HepG2 (cell line): ENCODE measurements around the gene CCL1. TPM values are rescaled to one million over a fixed set of nuclear protein-coding genes. Genes with fewer than 3 reads are reported as not detected.

Source experiments
- ATAC-seq: fragments of 200-7000 bp; cut with Tn5 transposase; 3 replicates; pipeline ENCODE4 v1.9.1; 2020; ENCODE audit warnings: mild to moderate bottlenecking, moderate library complexity
- BruUV-seq: library from RNA; stranded (reverse); fragments of 400-500 nt; replicated peaks from 2 replicates; lab custom pipeline; 2021; lab: Mats Ljungman, UMichigan
- CTCF ChIA-PET: fragments of 300-600 bp; formaldehyde crosslinking; extraction: SDS; loops from one replicate; lab custom pipeline; 2021; ENCODE audit warnings: low total read pairs, inconsistent platforms, low intra/inter-chr PET ratio; lab: Yijun Ruan, JAX
- POLR2A ChIA-PET: fragments of 350-600 bp; sonication (Branson Sonifier 250); formaldehyde crosslinking; loops from one replicate; lab custom pipeline; 2020; ENCODE audit warnings: antibody characterized with exemption, inconsistent platforms; lab: Yijun Ruan, JAX
- DNase-seq: peaks from one replicate; pipeline ENCODE4 v3.0.0-alpha.2; 2015; ENCODE audit warnings: low spot score
- FAIRE-seq: peaks from 3 replicates; lab custom pipeline; 2011; peaks lifted over from hg19 to GRCh38; lab: Jason Lieb, UNC
- H2AFZ ChIP-seq: one replicate; pipeline ENCODE4 v1.6.1; 2011; ENCODE audit warnings: low read length, inconsistent platforms
- H3K27ac ChIP-seq: fragments of 300-600 bp; 3 replicates; pipeline ENCODE4 v1.8.0; 2011; ENCODE audit warnings: mixed run types, mild to moderate bottlenecking, mixed read lengths, low read length, inconsistent platforms; ENCODE audit not compliant: insufficient read depth; ENCODE audit errors: extremely low read length
- H3K27me3 ChIP-seq, 2 experiments: fragments of 200-600 bp in 1 of 2; 2 replicates in 1 of 2; 3 replicates in 1 of 2; pipeline versions ENCODE4 v1.6.0 to v1.8.0; 2011; ENCODE audit warnings: low read length in 2 of 2, mild to moderate bottlenecking in 2 of 2, moderate library complexity in 2 of 2, inconsistent platforms in 1 of 2; ENCODE audit not compliant: insufficient read depth in 2 of 2, control insufficient read depth in 1 of 2
- H3K36me3 ChIP-seq, 2 experiments: fragments of 200-600 bp in 1 of 2; replicated peaks in 1 of 2; 2 replicates in 1 of 2; 3 replicates in 1 of 2; pipeline versions ENCODE4 v1.5.1 to v1.8.0; 2011; ENCODE audit warnings: low read length in 2 of 2, inconsistent platforms in 1 of 2; ENCODE audit not compliant: insufficient read depth in 2 of 2, control insufficient read depth in 1 of 2
- H3K4me1 ChIP-seq: 2 replicates; pipeline ENCODE4 v1.5.1; 2012; ENCODE audit warnings: low read length, inconsistent platforms; ENCODE audit not compliant: insufficient read depth
- H3K4me2 ChIP-seq: 2 replicates; pipeline ENCODE4 v1.6.0; 2011; ENCODE audit warnings: low read depth, low read length, inconsistent platforms
- H3K4me3 ChIP-seq, 3 experiments: fragments of 200-600 bp in 1 of 3; sonication (generic), shearing (Covaris generic) in 1 of 3; replicated peaks in 1 of 3; 2 replicates each; pipeline ENCODE4 v1.5.1; 2011 to 2016; ENCODE audit warnings: low read length in 3 of 3, inconsistent platforms in 2 of 3, low read depth in 2 of 3, mild to moderate bottlenecking in 2 of 3, control low read depth in 1 of 3, mixed read lengths in 1 of 3; ENCODE audit not compliant: insufficient read depth in 1 of 3
- H3K79me2 ChIP-seq: one replicate; pipeline ENCODE4 v1.6.1; 2011; ENCODE audit warnings: low read length, inconsistent platforms; ENCODE audit not compliant: insufficient read depth
- H3K9ac ChIP-seq: 2 replicates; pipeline ENCODE4 v1.6.0; 2011; ENCODE audit warnings: mild to moderate bottlenecking, low read depth, low read length, inconsistent platforms; ENCODE audit not compliant: insufficient read depth
- H3K9me3 ChIP-seq: 2 replicates; pipeline ENCODE4 v1.5.1; 2012; ENCODE audit warnings: mild to moderate bottlenecking, low read length
- H4K20me1 ChIP-seq: 2 replicates; pipeline ENCODE4 v1.6.0; 2011; ENCODE audit warnings: inconsistent platforms, mild to moderate bottlenecking, low read length, moderate library complexity; ENCODE audit not compliant: insufficient read depth
- ATF4 ChIP-seq, 2 experiments: fragments of 450-650 bp in 1 of 2; sonication (generic) in 1 of 2; formaldehyde crosslinking; IDR thresholded peaks; 2 replicates each; pipeline versions ENCODE4 v1.5.0 to v1.8.0; 2020 to 2022; ENCODE audit warnings: mild to moderate bottlenecking in 1 of 2, missing genetic modification reagents in 1 of 2
- CBX1 ChIP-seq: IDR thresholded peaks from one replicate; pipeline ENCODE4 v1.6.1; 2016; ENCODE audit warnings: antibody characterized with exemption, low read depth
- HNF4A ChIP-seq: sonication (generic); formaldehyde crosslinking; IDR thresholded peaks from 2 replicates; pipeline ENCODE4 v1.4.0; 2020; ENCODE audit warnings: missing genetic modification reagents
- HNRNPUL1 ChIP-seq: fragments of 200-400 bp; formaldehyde crosslinking; IDR thresholded peaks from 2 replicates; pipeline ENCODE4 v1.6.1; 2017; ENCODE audit warnings: low read depth, mild to moderate bottlenecking, low read length, moderate library complexity
- KDM5B ChIP-seq: sonication (generic); formaldehyde crosslinking; IDR thresholded peaks from 2 replicates; pipeline ENCODE4 v1.4.0; 2020; ENCODE audit warnings: missing genetic modification reagents, mild to moderate bottlenecking, borderline replicate concordance
- NKX3-1 ChIP-seq: sonication (generic); formaldehyde crosslinking; IDR thresholded peaks from 2 replicates; pipeline ENCODE4 v1.5.0; 2020; ENCODE audit warnings: missing genetic modification reagents
- TAF1 ChIP-seq: sonication (generic); formaldehyde crosslinking; IDR thresholded peaks from 2 replicates; pipeline ENCODE4 v1.4.0; 2020; ENCODE audit warnings: missing genetic modification reagents
- ZBTB44 ChIP-seq: sonication (generic); formaldehyde crosslinking; IDR thresholded peaks from 2 replicates; pipeline ENCODE4 v1.4.0; 2020; ENCODE audit warnings: missing genetic modification reagents
- ZNF784 ChIP-seq: sonication (generic); formaldehyde crosslinking; IDR thresholded peaks from 2 replicates; pipeline ENCODE4 v1.5.1; 2020; ENCODE audit warnings: missing genetic modification reagents, mild to moderate bottlenecking, borderline replicate concordance
- WGBS: methylation state at CpG from one replicate; pipeline ENCODE4 v1.1.6; 2017; ENCODE audit warnings: low lambda C conversion rate; 5-methylcytosine and 5-hydroxymethylcytosine counted together
- in situ Hi-C: cut with HindIII; loops from 2 replicates; pipeline ENCODE4 v1.10.0; 2017; ENCODE audit warnings: low pct_unique_long_range_greater_than_20kb; ENCODE audit not compliant: extremely low pct_ligation_motif_present
- intact Hi-C: fragments of 100-400 bp; cut with micrococcal nuclease; formaldehyde crosslinking; loops from one replicate; pipeline ENCODE4 v1.10.0; 2022; ENCODE audit not compliant: unreplicated experiment
- polyA plus RNA-seq, 8 experiments: library from polyadenylated mRNA; depleted of rRNA in 3 of 8; stranded (reverse) in 7 of 8; unstranded in 1 of 8; fragments of >200 nt; fragmentation: Illumina TruSeq in 4 of 8; extraction: Trizol in 4 of 8; gene quantifications; 2 replicates each; pipeline versions ENCODE4 v1.2.1 to v1.2.3, GENCODE V29; 2011 to 2016; ENCODE audit warnings: low read depth in 4 of 8, missing spikeins in 1 of 8, mixed read lengths in 1 of 8; ENCODE audit not compliant: insufficient read depth in 1 of 8
- total RNA-seq, 5 experiments: library from RNA; depleted of rRNA; stranded (reverse); fragments of >200 nt; fragmentation: Illumina TruSeq; extraction: Trizol; gene quantifications; 2 replicates each; pipeline ENCODE4 v1.2.3, GENCODE V29; 2016; ENCODE audit warnings: low read depth in 1 of 5
- TF ChIP-seq, protein P1 (sequence below): sonication (generic); formaldehyde crosslinking; IDR thresholded peaks from 2 replicates; pipeline ENCODE4 v1.4.0; 2020; ENCODE audit warnings: low read depth, mild to moderate bottlenecking, missing genetic modification reagents
- TF ChIP-seq, protein P2 (sequence below): sonication (generic); formaldehyde crosslinking; IDR thresholded peaks from 2 replicates; pipeline ENCODE4 v1.8.0; 2022; ENCODE audit warnings: missing genetic modification reagents, mild to moderate bottlenecking, inconsistent platforms, borderline replicate concordance
- TF ChIP-seq, protein P3 (sequence below): sonication (generic); formaldehyde crosslinking; conservative IDR thresholded peaks from 2 replicates; pipeline ENCODE4 v1.8.0; 2022; ENCODE audit warnings: mild to moderate bottlenecking, moderate library complexity, missing genetic modification reagents

The CCL1 gene
- total and polyA plus RNA-seq, 2 of the 13 experiments (the other 11 are each of a cell fraction or from before 2014, with no cell fraction given) = not detected

- TF ChIP-seq ATF4 (CRISPR knock-in tag; IDR thresholded peaks at IDR 0.05) (no peak), TAF1 (no peak), NKX3-1 (CRISPR knock-in tag) (no peak), HNRNPUL1 (no peak)
- TF ChIP-seq, protein P1, sequence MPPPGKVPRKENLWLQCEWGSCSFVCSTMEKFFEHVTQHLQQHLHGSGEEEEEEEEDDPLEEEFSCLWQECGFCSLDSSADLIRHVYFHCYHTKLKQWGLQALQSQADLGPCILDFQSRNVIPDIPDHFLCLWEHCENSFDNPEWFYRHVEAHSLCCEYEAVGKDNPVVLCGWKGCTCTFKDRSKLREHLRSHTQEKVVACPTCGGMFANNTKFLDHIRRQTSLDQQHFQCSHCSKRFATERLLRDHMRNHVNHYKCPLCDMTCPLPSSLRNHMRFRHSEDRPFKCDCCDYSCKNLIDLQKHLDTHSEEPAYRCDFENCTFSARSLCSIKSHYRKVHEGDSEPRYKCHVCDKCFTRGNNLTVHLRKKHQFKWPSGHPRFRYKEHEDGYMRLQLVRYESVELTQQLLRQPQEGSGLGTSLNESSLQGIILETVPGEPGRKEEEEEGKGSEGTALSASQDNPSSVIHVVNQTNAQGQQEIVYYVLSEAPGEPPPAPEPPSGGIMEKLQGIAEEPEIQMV (CRISPR knock-in tag) = no peak
Observed at GRCh38 chr17:34403006-34403405, 40.0 kb upstream of the CCL1 start (continued).

DNA sequence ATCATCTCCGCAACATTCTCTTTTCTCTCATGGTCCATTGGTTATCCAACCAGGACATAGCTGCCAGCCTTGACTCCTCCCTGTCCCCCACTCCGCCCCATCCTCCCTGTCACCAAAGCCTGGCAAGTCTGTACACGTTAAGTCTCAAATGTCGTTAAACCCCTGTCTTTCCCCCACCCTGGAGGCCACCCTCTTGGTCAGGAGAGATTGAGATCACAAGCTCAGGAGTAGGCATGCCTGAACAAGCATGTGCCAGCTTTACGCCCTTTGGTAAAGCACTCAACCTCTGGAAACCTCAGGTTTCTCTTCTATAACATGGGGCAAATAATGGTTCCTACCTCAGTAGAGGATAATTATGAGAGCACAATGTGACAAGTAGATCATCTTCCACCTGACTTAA lies 38.1 kb upstream of the CCL1 start:
- Histone ChIP-seq H3K4me2 (no peak overlapping the region), H4K20me1 (no peaks in the 10 kb centered on the region), H3K9ac (no peak overlapping the region), H3K4me3 (no peak overlapping the region), H3K9me3 (no peaks in the 10 kb centered on the region), H3K4me1 (no peaks in the 10 kb centered on the region), H3K36me3 (no peaks in the 10 kb centered on the region), H3K27ac (no peak overlapping the region), H3K27me3 (no peaks in the 10 kb centered on the region), H2AFZ (no peak overlapping the region), H3K79me2 (no peaks in the 10 kb centered on the region)
- BruUV-seq = no TSS peak
- WGBS = 33% methylated on average over 5 of the region's 5 CpGs
- ATAC-seq (no peak), DNase-seq (no peak), FAIRE-seq (no peak)
- POLR2A ChIA-PET = no interaction called here
- CTCF ChIA-PET = no interaction called here
- intact Hi-C loops = no loop called here
- in situ Hi-C loops = loop anchor here (25.0 kb wide), 1 partner anchor 1136 kb away; the partner anchor contains the start of gene SLFN12L
- TF ChIP-seq, protein P2, sequence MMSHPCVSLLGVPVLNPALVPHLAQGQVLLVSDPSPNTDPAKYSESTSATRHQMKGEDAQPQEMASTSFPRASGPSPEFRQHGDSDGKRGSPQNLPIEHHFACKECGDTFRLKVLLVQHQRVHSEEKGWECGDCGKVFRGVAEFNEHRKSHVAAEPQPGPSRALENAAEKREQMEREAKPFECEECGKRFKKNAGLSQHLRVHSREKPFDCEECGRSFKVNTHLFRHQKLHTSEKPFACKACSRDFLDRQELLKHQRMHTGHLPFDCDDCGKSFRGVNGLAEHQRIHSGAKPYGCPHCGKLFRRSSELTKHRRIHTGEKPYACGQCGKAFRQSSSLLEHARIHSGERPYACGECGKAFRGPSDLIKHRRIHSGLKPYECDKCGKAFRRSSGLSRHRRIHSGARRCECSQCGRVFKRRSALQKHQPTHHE (CRISPR knock-in tag) = no peak
- TF ChIP-seq, protein P3, sequence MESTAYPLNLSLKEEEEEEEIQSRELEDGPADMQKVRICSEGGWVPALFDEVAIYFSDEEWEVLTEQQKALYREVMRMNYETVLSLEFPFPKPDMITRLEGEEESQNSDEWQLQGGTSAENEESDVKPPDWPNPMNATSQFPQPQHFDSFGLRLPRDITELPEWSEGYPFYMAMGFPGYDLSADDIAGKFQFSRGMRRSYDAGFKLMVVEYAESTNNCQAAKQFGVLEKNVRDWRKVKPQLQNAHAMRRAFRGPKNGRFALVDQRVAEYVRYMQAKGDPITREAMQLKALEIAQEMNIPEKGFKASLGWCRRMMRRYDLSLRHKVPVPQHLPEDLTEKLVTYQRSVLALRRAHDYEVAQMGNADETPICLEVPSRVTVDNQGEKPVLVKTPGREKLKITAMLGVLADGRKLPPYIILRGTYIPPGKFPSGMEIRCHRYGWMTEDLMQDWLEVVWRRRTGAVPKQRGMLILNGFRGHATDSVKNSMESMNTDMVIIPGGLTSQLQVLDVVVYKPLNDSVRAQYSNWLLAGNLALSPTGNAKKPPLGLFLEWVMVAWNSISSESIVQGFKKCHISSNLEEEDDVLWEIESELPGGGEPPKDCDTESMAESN (CRISPR knock-in tag) = no peak
- TF ChIP-seq HNF4A = no peak
- no peak for TF ChIP-seq ZNF784 (CRISPR knock-in tag)
- TF ChIP-seq ZBTB44 = no peak
- no peak for TF ChIP-seq KDM5B (CRISPR knock-in tag)
- no peak for TF ChIP-seq CBX1
